SK-N-MC (cell line): ENCODE measurements around the gene XXYLT1.

ENCODE experiments used
- EZH2 ChIP-seq: fragments of 200-600 bp; sonication (generic); IDR thresholded peaks from one replicate; pipeline ENCODE4 v1.6.1; 2017; ENCODE audit warnings: antibody characterized with exemption
- FOXP2 ChIP-seq: optimal IDR thresholded peaks from 2 replicates; pipeline ENCODE3; 2011; ENCODE audit warnings: mild to moderate bottlenecking, moderate library complexity; ENCODE audit not compliant: insufficient read depth; ENCODE audit errors: extremely low read length, control extremely low read depth
- POLR2AphosphoS5 ChIP-seq: IDR thresholded peaks from 2 replicates; pipeline ENCODE4 v1.6.1; 2012; ENCODE audit warnings: mild to moderate bottlenecking, low read depth, low read length, borderline replicate concordance

GRCh38 chr3:195150181-195151118 lies 120.5 kb downstream of the XXYLT1 start:
- TF ChIP-seq EZH2, result no peak
- TF ChIP-seq POLR2AphosphoS5, result no peak
- TF ChIP-seq FOXP2, result no peak
